ENCODE measurements around the gene KRIT1.
"Not testable (repeated sequence)": the region's sequence is repeated elsewhere in the genome, so short reads cannot be mapped to it uniquely, and the experiment has no call there.

KRIT1 gene

GRCh38 chr7:92253251-92253650 lies 7.5 kb upstream of the KRIT1 start:
- no peak overlapping the region for H3K27ac ChIP-seq

GRCh38 chr7:92251181-92251580 lies 5.5 kb upstream of the KRIT1 start:
- Histone ChIP-seq H3K4me3 (no peak overlapping the region), H3K27ac (no peak overlapping the region)

More at GRCh38 chr7:92253251-92253650, 7.5 kb upstream of the KRIT1 start:
- no peak overlapping the region for H3K4me3 ChIP-seq

- Histone ChIP-seq H3K27ac (no peak overlapping the region), H3K4me3 (no peak overlapping the region)
Measured at GRCh38 chr7:92250603-92251002, 4.9 kb upstream of the KRIT1 start.

GRCh38 chr7:92246360-92247101 lies 817 bp upstream of the KRIT1 start:
- Histone ChIP-seq H3K4me3 (peak overlapping the region; percentile 84 to 93 (median 90)), H3K27ac (peak overlapping the region; percentile 77 to 97 (median 92))

- H3K27ac ChIP-seq = peak overlapping the region; percentile 77 to 97 (median 92)
- peak overlapping the region; percentile 84 to 93 (median 90) for H3K4me3 ChIP-seq
Measured at GRCh38 chr7:92244808-92245486, 767 bp downstream of the KRIT1 start.

GRCh38 chr7:92242972-92243371 lies 2.7 kb downstream of the KRIT1 start:
- Histone ChIP-seq H3K4me3 (no peak overlapping the region), H3K27ac (no peak overlapping the region)

GRCh38 chr7:92230547-92230946 lies 15.2 kb downstream of the KRIT1 start:
- Histone ChIP-seq H3K4me3 (no peak overlapping the region), H3K27ac (no peak overlapping the region)

GRCh38 chr7:92228742-92229141 lies 17.0 kb downstream of the KRIT1 start:
- H3K4me3 ChIP-seq = no peak overlapping the region
- no peak overlapping the region for H3K27ac ChIP-seq

- Histone ChIP-seq H3K27ac (no peak overlapping the region), H3K4me3 (no peak overlapping the region)
Measured at GRCh38 chr7:92228100-92228499, 17.6 kb downstream of the KRIT1 start.

GRCh38 chr7:92226981-92227380 lies 18.7 kb downstream of the KRIT1 start:
- Histone ChIP-seq H3K4me3 (no peak overlapping the region), H3K27ac (no peak overlapping the region)

- Histone ChIP-seq H3K4me3 (no peak overlapping the region), H3K27ac (no peak overlapping the region)
Measured at GRCh38 chr7:92221766-92222165, 23.9 kb downstream of the KRIT1 start.

GRCh38 chr7:92206672-92207071 lies 39.0 kb downstream of the KRIT1 start:
- no peak overlapping the region for H3K4me3 ChIP-seq
- H3K27ac ChIP-seq = no peak overlapping the region

GRCh38 chr7:92205987-92206386 lies 39.7 kb downstream of the KRIT1 start:
- no peak overlapping the region for H3K27ac ChIP-seq
- H3K4me3 ChIP-seq = no peak overlapping the region

- no peak overlapping the region for H3K4me3 ChIP-seq
- H3K27ac ChIP-seq = no peak overlapping the region
Measured at GRCh38 chr7:92200791-92201190, 44.9 kb downstream of the KRIT1 start.

- Histone ChIP-seq H3K4me3 (no peak overlapping the region), H3K27ac (no peak overlapping the region)
Measured at GRCh38 chr7:92192326-92192725, 53.4 kb downstream of the KRIT1 start.

- not testable (repeated sequence) for H3K27ac ChIP-seq, H3K4me3 ChIP-seq
Measured at GRCh38 chr7:92189246-92189645, 56.5 kb downstream of the KRIT1 start.

- H3K4me3 ChIP-seq, H3K27ac ChIP-seq: not testable (repeated sequence)
Measured at GRCh38 chr7:92184294-92184693, 61.4 kb downstream of the KRIT1 start.

- H3K4me3 ChIP-seq = peak within 1 kb of the TSS; percentile 31 to 57 (median 45)
- peak within 1 kb of the TSS in 19 of 21 experiments; percentile 21 to 87 (median 68) for H3K27ac ChIP-seq
Measured at GRCh38 chr7:92178928-92179924, 66.5 kb downstream of the KRIT1 start, which contains the start of gene LRRD1. Gene LRRD1 (minus strand): TSS chr7:92179142. CDS start chr7:92165202, 13,940 bp downstream.

- H3K27ac ChIP-seq = no peak overlapping the region
Measured at GRCh38 chr7:92177362-92177761, 68.4 kb downstream of the KRIT1 start.

GRCh38 chr7:92169529-92169928 lies 76.2 kb downstream of the KRIT1 start:
- H3K4me3 ChIP-seq = not testable (repeated sequence)

More at GRCh38 chr7:92177362-92177761, 68.4 kb downstream of the KRIT1 start:
- H3K4me3 ChIP-seq = no peak overlapping the region

More at GRCh38 chr7:92169529-92169928, 76.2 kb downstream of the KRIT1 start:
- H3K27ac ChIP-seq = not testable (repeated sequence)
